K562 (cell line): ENCODE data around the gene LY6G6D. TPM values are rescaled to one million over a fixed set of nuclear protein-coding genes. Genes with fewer than 3 reads are reported as not detected.
A peak's percentile ranks its signal among the peaks of the same experiment; 100 is the strongest.

Experiments
- BRF1 ChIP-seq: IDR thresholded peaks from 3 replicates; pipeline ENCODE4 v1.6.1; 2011; ENCODE audit warnings: borderline replicate concordance, mild to moderate bottlenecking; ENCODE audit not compliant: insufficient read length; ENCODE audit errors: extremely low read depth
- CEBPG ChIP-seq, 3 experiments: fragments of 200-800 bp in 1 of 3; sonication (Bioruptor generic) in 1 of 3; sonication (generic) in 1 of 3; formaldehyde crosslinking in 1 of 3; IDR thresholded peaks in 2 of 3; conservative IDR thresholded peaks in 1 of 3; 2 replicates each; pipeline versions ENCODE4 v1.6.1 to v1.8.0; 2016 to 2022; ENCODE audit warnings: missing compliant biosample characterization in 2 of 3, missing genetic modification characterization in 2 of 3, mild to moderate bottlenecking in 1 of 3, missing genetic modification reagents in 1 of 3
- CREM ChIP-seq: IDR thresholded peaks from 2 replicates; pipeline ENCODE4 v1.6.1; 2014; ENCODE audit warnings: antibody characterized with exemption, low read depth
- FOXP4 ChIP-seq: sonication (generic); formaldehyde crosslinking; IDR thresholded peaks from 2 replicates; pipeline ENCODE4 v1.8.0; 2022; ENCODE audit warnings: mild to moderate bottlenecking, missing genetic modification reagents, borderline replicate concordance
- MLLT1 ChIP-seq, 2 experiments: fragments of 450-650 bp; IDR thresholded peaks; 2 replicates each; pipeline ENCODE4 v1.6.1; 2016
- MYNN ChIP-seq, 2 experiments: sonication (generic); formaldehyde crosslinking in 1 of 2; IDR thresholded peaks; 2 replicates each; pipeline versions ENCODE4 v1.5.0 to v1.6.1; 2016 to 2020; ENCODE audit warnings: antibody characterized with exemption in 1 of 2, missing genetic modification reagents in 1 of 2
- NUFIP1 ChIP-seq: fragments of 450-650 bp; IDR thresholded peaks from 2 replicates; pipeline ENCODE4 v1.6.1; 2018; ENCODE audit not compliant: partially characterized antibody
- SIN3A ChIP-seq, 2 experiments: fragments of 150-350 bp in 1 of 2; IDR thresholded peaks; 2 replicates each; pipeline ENCODE4 v1.6.1; 2011 to 2016; ENCODE audit warnings: borderline replicate concordance in 2 of 2, low read depth in 2 of 2, low read length in 2 of 2, mild to moderate bottlenecking in 2 of 2, moderate library complexity in 2 of 2; ENCODE audit not compliant: control insufficient read depth in 1 of 2
- TBP ChIP-seq: optimal IDR thresholded peaks from 2 replicates; pipeline ENCODE3; 2011; ENCODE audit warnings: low read depth, low read length, improper control_type of control experiment
- ZNF232 ChIP-seq: sonication (generic); formaldehyde crosslinking; IDR thresholded peaks from 2 replicates; pipeline ENCODE4 v1.8.0; 2022; ENCODE audit warnings: mild to moderate bottlenecking, missing genetic modification reagents
- ZNF77 ChIP-seq: fragments of 250-450 bp; sonication (Bioruptor Pico); IDR thresholded peaks from 2 replicates; pipeline ENCODE4 v1.5.0; 2020
- polyA plus RNA-seq, 8 experiments: library from polyadenylated mRNA; depleted of rRNA in 4 of 8; stranded (reverse) in 5 of 8; unstranded in 3 of 8; fragments of >200 nt; fragmentation: Nextera tagmentation in 2 of 8; fragmentation: Illumina TruSeq in 1 of 8; extraction: Ambion mirVana in 2 of 8; extraction: Trizol in 1 of 8; gene quantifications; 2 replicates each; pipeline versions ENCODE4 v1.2.1 to v1.2.3, GENCODE V29; 2011 to 2014; ENCODE audit warnings: inconsistent platforms in 1 of 8, missing spikeins in 1 of 8
- total RNA-seq, 7 experiments: library from RNA; depleted of rRNA in 6 of 7; stranded (reverse); fragments of >200 nt in 6 of 7; fragmentation: Illumina TruSeq in 2 of 7; extraction: Trizol in 2 of 7; gene quantifications; 2 replicates each; pipeline versions ENCODE4 v1.2.1 to v1.2.3, GENCODE V29; 2011 to 2021; ENCODE audit warnings: low replicate concordance in 1 of 7
- TF ChIP-seq, protein P1 (sequence below): sonication (generic); formaldehyde crosslinking; IDR thresholded peaks from 2 replicates; pipeline ENCODE4 v1.8.0; 2023; ENCODE audit warnings: missing genetic modification reagents, mild to moderate bottlenecking, borderline replicate concordance
- TF ChIP-seq, protein P2 (sequence below): sonication (generic); formaldehyde crosslinking; IDR thresholded peaks from 2 replicates; pipeline ENCODE4 v1.8.0; 2022; ENCODE audit warnings: missing genetic modification reagents, mild to moderate bottlenecking, borderline replicate concordance

Gene LY6G6D
- total and polyA plus RNA-seq, 9 of the 15 experiments (the other 6 are each of a cell fraction or from before 2014, with no cell fraction given), result 0.30 to 0.38 TPM; not detected in 7

GRCh38 chr6:31701666-31702404 lies 13.3 kb upstream of the LY6G6D start (continued):
- TF ChIP-seq, protein P1, sequence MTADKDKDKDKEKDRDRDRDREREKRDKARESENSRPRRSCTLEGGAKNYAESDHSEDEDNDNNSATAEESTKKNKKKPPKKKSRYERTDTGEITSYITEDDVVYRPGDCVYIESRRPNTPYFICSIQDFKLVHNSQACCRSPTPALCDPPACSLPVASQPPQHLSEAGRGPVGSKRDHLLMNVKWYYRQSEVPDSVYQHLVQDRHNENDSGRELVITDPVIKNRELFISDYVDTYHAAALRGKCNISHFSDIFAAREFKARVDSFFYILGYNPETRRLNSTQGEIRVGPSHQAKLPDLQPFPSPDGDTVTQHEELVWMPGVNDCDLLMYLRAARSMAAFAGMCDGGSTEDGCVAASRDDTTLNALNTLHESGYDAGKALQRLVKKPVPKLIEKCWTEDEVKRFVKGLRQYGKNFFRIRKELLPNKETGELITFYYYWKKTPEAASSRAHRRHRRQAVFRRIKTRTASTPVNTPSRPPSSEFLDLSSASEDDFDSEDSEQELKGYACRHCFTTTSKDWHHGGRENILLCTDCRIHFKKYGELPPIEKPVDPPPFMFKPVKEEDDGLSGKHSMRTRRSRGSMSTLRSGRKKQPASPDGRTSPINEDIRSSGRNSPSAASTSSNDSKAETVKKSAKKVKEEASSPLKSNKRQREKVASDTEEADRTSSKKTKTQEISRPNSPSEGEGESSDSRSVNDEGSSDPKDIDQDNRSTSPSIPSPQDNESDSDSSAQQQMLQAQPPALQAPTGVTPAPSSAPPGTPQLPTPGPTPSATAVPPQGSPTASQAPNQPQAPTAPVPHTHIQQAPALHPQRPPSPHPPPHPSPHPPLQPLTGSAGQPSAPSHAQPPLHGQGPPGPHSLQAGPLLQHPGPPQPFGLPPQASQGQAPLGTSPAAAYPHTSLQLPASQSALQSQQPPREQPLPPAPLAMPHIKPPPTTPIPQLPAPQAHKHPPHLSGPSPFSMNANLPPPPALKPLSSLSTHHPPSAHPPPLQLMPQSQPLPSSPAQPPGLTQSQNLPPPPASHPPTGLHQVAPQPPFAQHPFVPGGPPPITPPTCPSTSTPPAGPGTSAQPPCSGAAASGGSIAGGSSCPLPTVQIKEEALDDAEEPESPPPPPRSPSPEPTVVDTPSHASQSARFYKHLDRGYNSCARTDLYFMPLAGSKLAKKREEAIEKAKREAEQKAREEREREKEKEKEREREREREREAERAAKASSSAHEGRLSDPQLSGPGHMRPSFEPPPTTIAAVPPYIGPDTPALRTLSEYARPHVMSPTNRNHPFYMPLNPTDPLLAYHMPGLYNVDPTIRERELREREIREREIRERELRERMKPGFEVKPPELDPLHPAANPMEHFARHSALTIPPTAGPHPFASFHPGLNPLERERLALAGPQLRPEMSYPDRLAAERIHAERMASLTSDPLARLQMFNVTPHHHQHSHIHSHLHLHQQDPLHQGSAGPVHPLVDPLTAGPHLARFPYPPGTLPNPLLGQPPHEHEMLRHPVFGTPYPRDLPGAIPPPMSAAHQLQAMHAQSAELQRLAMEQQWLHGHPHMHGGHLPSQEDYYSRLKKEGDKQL (CRISPR knock-in tag), result peak; percentile 9; the same call in 1 of the 2 replicates
- TF ChIP-seq MYNN (IDR thresholded peaks at IDR 0.05), result peak; percentile 38; the same call in 1 of the 2 replicates
- no peak for TF ChIP-seq MYNN (CRISPR knock-in tag; IDR thresholded peaks at IDR 0.05)
- TF ChIP-seq SIN3A (IDR thresholded peaks at IDR 0.05; ENCODE audit: borderline replicate concordance in 2 of 2, control insufficient read depth in 1 of 2, low read depth in 2 of 2, low read length in 2 of 2), result peak in 1 of 2 experiments; percentile 41; a peak in 1 of 4 replicates
- no peak for TF ChIP-seq ZNF77
- TF ChIP-seq, protein P2, sequence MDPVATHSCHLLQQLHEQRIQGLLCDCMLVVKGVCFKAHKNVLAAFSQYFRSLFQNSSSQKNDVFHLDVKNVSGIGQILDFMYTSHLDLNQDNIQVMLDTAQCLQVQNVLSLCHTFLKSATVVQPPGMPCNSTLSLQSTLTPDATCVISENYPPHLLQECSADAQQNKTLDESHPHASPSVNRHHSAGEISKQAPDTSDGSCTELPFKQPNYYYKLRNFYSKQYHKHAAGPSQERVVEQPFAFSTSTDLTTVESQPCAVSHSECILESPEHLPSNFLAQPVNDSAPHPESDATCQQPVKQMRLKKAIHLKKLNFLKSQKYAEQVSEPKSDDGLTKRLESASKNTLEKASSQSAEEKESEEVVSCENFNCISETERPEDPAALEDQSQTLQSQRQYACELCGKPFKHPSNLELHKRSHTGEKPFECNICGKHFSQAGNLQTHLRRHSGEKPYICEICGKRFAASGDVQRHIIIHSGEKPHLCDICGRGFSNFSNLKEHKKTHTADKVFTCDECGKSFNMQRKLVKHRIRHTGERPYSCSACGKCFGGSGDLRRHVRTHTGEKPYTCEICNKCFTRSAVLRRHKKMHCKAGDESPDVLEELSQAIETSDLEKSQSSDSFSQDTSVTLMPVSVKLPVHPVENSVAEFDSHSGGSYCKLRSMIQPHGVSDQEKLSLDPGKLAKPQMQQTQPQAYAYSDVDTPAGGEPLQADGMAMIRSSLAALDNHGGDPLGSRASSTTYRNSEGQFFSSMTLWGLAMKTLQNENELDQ (CRISPR knock-in tag), result peak; percentile 84; the same call in 1 of the 2 replicates
- no peak for TF ChIP-seq ZNF232 (CRISPR knock-in tag)
- no peak for TF ChIP-seq BRF1
- no peak for TF ChIP-seq NUFIP1
- TF ChIP-seq TBP, result no peak
- TF ChIP-seq MLLT1 (IDR thresholded peaks at IDR 0.05), result no peak
- peak; percentile 52; the same call in 1 of the 2 replicates for TF ChIP-seq CEBPG (CRISPR knock-in tag; IDR thresholded peaks at IDR 0.05)
- no peak for TF ChIP-seq CEBPG (tag; conservative IDR thresholded peaks at IDR 0.05 in 1 of 2, IDR thresholded peaks at IDR 0.05 in 1 of 2)
- peak; percentile 45; the same call in 1 of the 2 replicates for TF ChIP-seq CREM
- 0 out of 2 replicates have a peak, but pooled peaks have one; percentile 42 for TF ChIP-seq FOXP4 (CRISPR knock-in tag)
